ENCODE measurements around the gene MEST.

MEST gene

GRCh38 chr7:130458257-130458656, 33.6 kb upstream of the MEST start:
- H3K27ac ChIP-seq: no peak overlapping the region
- TF ChIP-seq CTCF (conservative IDR thresholded peaks at IDR 0.05) (no peak), ZFX (IDR thresholded peaks at IDR 0.05) (no peak)

- no peak overlapping the region for H3K27ac ChIP-seq
- TF ChIP-seq CTCF (conservative IDR thresholded peaks at IDR 0.05): no peak
- TF ChIP-seq ZFX (IDR thresholded peaks at IDR 0.05): no peak
Measured at GRCh38 chr7:130461272-130461671, 30.6 kb upstream of the MEST start.

GRCh38 chr7:130463553-130464434, 28.1 kb upstream of the MEST start:
- no peak for TF ChIP-seq CTCF (conservative IDR thresholded peaks at IDR 0.05)
- TF ChIP-seq ZFX (IDR thresholded peaks at IDR 0.05): no peak
- no peak overlapping the region for H3K27ac ChIP-seq

- no peak overlapping the region for H3K27ac ChIP-seq
- TF ChIP-seq CTCF (conservative IDR thresholded peaks at IDR 0.05): no peak
Measured at GRCh38 chr7:130468612-130469011, 23.3 kb upstream of the MEST start.

GRCh38 chr7:130471974-130472373, 19.9 kb upstream of the MEST start:
- H3K27ac ChIP-seq: no peak overlapping the region
- TF ChIP-seq CTCF (conservative IDR thresholded peaks at IDR 0.05) (no peak), ZFX (IDR thresholded peaks at IDR 0.05) (no peak)

- TF ChIP-seq CTCF (conservative IDR thresholded peaks at IDR 0.05) (no peak), ZFX (IDR thresholded peaks at IDR 0.05) (no peak)
- no peak overlapping the region for H3K27ac ChIP-seq
Measured at GRCh38 chr7:130473289-130473688, 18.6 kb upstream of the MEST start.

- H3K27ac ChIP-seq: no peak overlapping the region
- TF ChIP-seq ZFX (IDR thresholded peaks at IDR 0.05): no peak
- TF ChIP-seq CTCF (conservative IDR thresholded peaks at IDR 0.05): no peak
Measured at GRCh38 chr7:130473876-130474275, 18.0 kb upstream of the MEST start.

Measured in C4-2B (cell line).